K562 (cell line): Measurements from ENCODE around the gene KLK11. TPM values are rescaled to one million over a fixed set of nuclear protein-coding genes. Genes with fewer than 3 reads are reported as not detected.

ENCODE experiments used
- ATAC-seq: fragments of 200-7000 bp; cut with Tn5 transposase; 3 replicates; pipeline ENCODE4 v1.9.1; 2020; ENCODE audit warnings: moderate library complexity
- BruUV-seq: library from RNA; stranded (reverse); fragments of 400-500 nt; replicated peaks from 2 replicates; lab custom pipeline; 2021; lab: Mats Ljungman, UMichigan
- CTCF ChIA-PET: fragments of 300-600 bp; formaldehyde crosslinking; extraction: SDS; loops from one replicate; lab custom pipeline; 2021; ENCODE audit warnings: low intra/inter-chr PET ratio; lab: Yijun Ruan, JAX
- POLR2A ChIA-PET: fragments of 300-600, 350-650 bp; sonication (Branson Sonifier 250); formaldehyde crosslinking; extraction: SDS; loops from one replicate; lab custom pipeline; 2021; ENCODE audit warnings: antibody characterized with exemption, inconsistent platforms; lab: Yijun Ruan, JAX
- DNase-seq, 4 experiments: peaks; one replicate each; pipeline versions ENCODE4 v3.0.0 to v3.0.0-alpha.2; 2011 to 2018; ENCODE audit warnings: low spot score in 3 of 4, mixed read lengths in 3 of 4; ENCODE audit errors: extremely low read depth in 1 of 4
- FAIRE-seq: peaks from 2 replicates; lab custom pipeline; 2011; peaks lifted over from hg19 to GRCh38; lab: Jason Lieb, UNC
- H2AFZ ChIP-seq: 2 replicates; pipeline ENCODE4 v1.6.0; 2011; ENCODE audit warnings: low read depth, low read length, control low read depth, inconsistent platforms
- H3K27ac ChIP-seq: fragments of 200-600 bp; 3 replicates; pipeline ENCODE4 v1.8.0; 2011; ENCODE audit warnings: low read depth, mild to moderate bottlenecking, control low read depth, inconsistent platforms, low read length, moderate library complexity, mixed read lengths; ENCODE audit errors: extremely low read depth
- H3K27me3 ChIP-seq, 2 experiments: fragments of 300-600 bp in 1 of 2; 2 replicates in 1 of 2; 3 replicates in 1 of 2; pipeline versions ENCODE4 v1.6.0 to v1.8.0; 2011; ENCODE audit warnings: inconsistent platforms in 2 of 2, low read length in 2 of 2, mild to moderate bottlenecking in 1 of 2, mixed read lengths in 1 of 2, moderate library complexity in 1 of 2; ENCODE audit not compliant: control insufficient read depth in 2 of 2, insufficient read depth in 2 of 2
- H3K36me3 ChIP-seq: fragments of 300-600 bp; 3 replicates; pipeline ENCODE4 v1.8.0; 2011; ENCODE audit warnings: mild to moderate bottlenecking, low read length, inconsistent platforms; ENCODE audit not compliant: control insufficient read depth, insufficient read depth
- H3K4me1 ChIP-seq, 2 experiments: fragments of 200-600 bp in 1 of 2; replicated peaks in 1 of 2; 2 replicates in 1 of 2; 3 replicates in 1 of 2; pipeline versions ENCODE4 v1.5.1 to v1.8.0; 2011; ENCODE audit warnings: inconsistent platforms in 2 of 2, low read length in 2 of 2, mild to moderate bottlenecking in 1 of 2, mixed read lengths in 1 of 2, moderate library complexity in 1 of 2; ENCODE audit not compliant: control insufficient read depth in 2 of 2, insufficient read depth in 2 of 2
- H3K4me2 ChIP-seq: 2 replicates; pipeline ENCODE4 v1.6.1; 2011; ENCODE audit warnings: low read length, control low read depth, inconsistent platforms, mixed read lengths; ENCODE audit not compliant: insufficient read depth
- H3K4me3 ChIP-seq: fragments of 200-600 bp; sonication (generic), shearing (Covaris generic); 2 replicates; pipeline ENCODE4 v1.5.1; 2016; ENCODE audit warnings: control low read depth, inconsistent platforms
- H3K79me2 ChIP-seq: fragments of 200-600 bp; 3 replicates; pipeline ENCODE4 v1.8.0; 2011; ENCODE audit warnings: low read length, inconsistent platforms; ENCODE audit not compliant: control insufficient read depth, insufficient read depth
- H3K9ac ChIP-seq, 2 experiments: 2 replicates each; pipeline versions ENCODE4 v1.6.0 to v1.6.1; 2011; ENCODE audit warnings: low read depth in 2 of 2, low read length in 2 of 2, control low read depth in 1 of 2, inconsistent platforms in 1 of 2, mild to moderate bottlenecking in 1 of 2, mixed read lengths in 1 of 2; ENCODE audit not compliant: insufficient read depth in 1 of 2
- H3K9me1 ChIP-seq: one replicate; pipeline ENCODE4 v1.6.0; 2011; ENCODE audit warnings: inconsistent platforms, mild to moderate bottlenecking, low read length, moderate library complexity; ENCODE audit not compliant: control insufficient read depth, insufficient read depth
- H3K9me3 ChIP-seq: replicated peaks from 2 replicates; pipeline ENCODE4 v1.5.1; 2011; ENCODE audit warnings: low read depth, low read length, inconsistent platforms; ENCODE audit not compliant: control insufficient read depth, insufficient read depth
- H4K20me1 ChIP-seq: replicated peaks from 2 replicates; pipeline ENCODE4 v1.6.1; 2011; ENCODE audit warnings: low read length, inconsistent platforms, mixed read lengths; ENCODE audit not compliant: control insufficient read depth, insufficient read depth
- BHLHE40 ChIP-seq: IDR thresholded peaks from 2 replicates; pipeline ENCODE4 v1.6.1; 2011; ENCODE audit warnings: low read length, improper control_type of control experiment
- BRD4 ChIP-seq: fragments of 200-600 bp; sonication (generic); IDR thresholded peaks from 2 replicates; pipeline ENCODE4 v1.6.1; 2017; ENCODE audit warnings: inconsistent platforms
- CBX1 ChIP-seq: sonication (generic); IDR thresholded peaks from 2 replicates; pipeline ENCODE4 v1.6.1; 2016; ENCODE audit warnings: antibody characterized with exemption, low read depth, mild to moderate bottlenecking
- GABPB2 ChIP-seq: fragments of 250-450 bp; sonication (Bioruptor Pico); conservative IDR thresholded peaks from 2 replicates; pipeline ENCODE4 v1.5.1; 2021; ENCODE audit warnings: mild to moderate bottlenecking
- LARP7 ChIP-seq: fragments of 450-650 bp; IDR thresholded peaks from 2 replicates; pipeline ENCODE4 v1.6.1; 2016
- MEF2A ChIP-seq: IDR thresholded peaks from 2 replicates; pipeline ENCODE4 v1.6.1; 2011; ENCODE audit warnings: low read depth, mild to moderate bottlenecking, low read length, moderate library complexity; ENCODE audit not compliant: control insufficient read depth
- MTA2 ChIP-seq: fragments of 450-650 bp; IDR thresholded peaks from 2 replicates; pipeline ENCODE4 v1.6.1; 2016; ENCODE audit warnings: low read depth
- NEUROD1 ChIP-seq: fragments of 150-350 bp; IDR thresholded peaks from 2 replicates; pipeline ENCODE4 v1.6.1; 2014; ENCODE audit warnings: borderline replicate concordance, low read length, low read depth; ENCODE audit not compliant: partially characterized antibody
- NFYB ChIP-seq: IDR thresholded peaks from 2 replicates; pipeline ENCODE4 v1.6.1; 2011; ENCODE audit warnings: mild to moderate bottlenecking, moderate library complexity; ENCODE audit not compliant: insufficient read length; ENCODE audit errors: extremely low read depth
- ZFPM2 ChIP-seq: fragments of 250-450 bp; sonication (Bioruptor Pico); IDR thresholded peaks from 2 replicates; pipeline ENCODE4 v1.5.1; 2022; ENCODE audit warnings: mild to moderate bottlenecking
- ZNF133 ChIP-seq: fragments of 250-450 bp; sonication (Bioruptor Pico); IDR thresholded peaks from 2 replicates; pipeline ENCODE4 v1.4.0; 2020; ENCODE audit warnings: mild to moderate bottlenecking
- ZNF274 ChIP-seq: IDR thresholded peaks from 2 replicates; pipeline ENCODE4 v1.6.1; 2011; ENCODE audit warnings: low read depth, mild to moderate bottlenecking, low read length, moderate library complexity, borderline replicate concordance
- ZNF316 ChIP-seq: fragments of 450-650 bp; IDR thresholded peaks from 2 replicates; pipeline ENCODE4 v1.6.1; 2016
- ZNF354B ChIP-seq: fragments of 250-450 bp; sonication (Bioruptor Pico); IDR thresholded peaks from 2 replicates; pipeline ENCODE4 v1.4.0; 2020
- WGBS: fragments of 100-300 bp; shearing (Covaris generic); methylation state at CpG from one replicate; pipeline ENCODE4 v1.1.6; 2016; ENCODE audit warnings: low coverage, mixed read lengths; ENCODE audit not compliant: insufficient coverage; ENCODE audit errors: missing lambda C conversion rate; 5-methylcytosine and 5-hydroxymethylcytosine counted together
- in situ Hi-C: fragments of 300-500 bp; cut with MboI; formaldehyde crosslinking; loops from 4 replicates; pipeline ENCODE4 v1.15.0; 2018; ENCODE audit warnings: inconsistent platforms, mixed read lengths
- intact Hi-C: fragments of 100-400 bp; cut with micrococcal nuclease; formaldehyde crosslinking; loops from 2 replicates; pipeline ENCODE4 v1.14.2; 2022
- polyA plus RNA-seq, 8 experiments: library from polyadenylated mRNA; depleted of rRNA in 4 of 8; stranded (reverse) in 5 of 8; unstranded in 3 of 8; fragments of >200 nt; fragmentation: Nextera tagmentation in 2 of 8; fragmentation: Illumina TruSeq in 1 of 8; extraction: Ambion mirVana in 2 of 8; extraction: Trizol in 1 of 8; gene quantifications; 2 replicates each; pipeline versions ENCODE4 v1.2.1 to v1.2.3, GENCODE V29; 2011 to 2014; ENCODE audit warnings: inconsistent platforms in 1 of 8, missing spikeins in 1 of 8
- total RNA-seq, 7 experiments: library from RNA; depleted of rRNA in 6 of 7; stranded (reverse); fragments of >200 nt in 6 of 7; fragmentation: Illumina TruSeq in 2 of 7; extraction: Trizol in 2 of 7; gene quantifications; 2 replicates each; pipeline versions ENCODE4 v1.2.1 to v1.2.3, GENCODE V29; 2011 to 2021; ENCODE audit warnings: low replicate concordance in 1 of 7
- TF ChIP-seq, protein P1 (sequence below), 2 experiments: fragments of 450-650 bp in 1 of 2; IDR thresholded peaks; 2 replicates each; pipeline ENCODE4 v1.6.1; 2011 to 2017; ENCODE audit warnings: low read depth in 2 of 2, antibody characterized with exemption in 1 of 2, borderline replicate concordance in 1 of 2, low read length in 1 of 2, mild to moderate bottlenecking in 1 of 2, mixed read lengths in 1 of 2; ENCODE audit not compliant: control insufficient read depth in 1 of 2
- TF ChIP-seq, protein P2 (sequence below): fragments of 450-650 bp; IDR thresholded peaks from one replicate; pipeline ENCODE4 v1.6.1; 2018; ENCODE audit warnings: mild to moderate bottlenecking, moderate library complexity; ENCODE audit not compliant: partially characterized antibody
- TF ChIP-seq, protein P3 (sequence below): fragments of 450-650 bp; IDR thresholded peaks from 2 replicates; pipeline ENCODE4 v1.6.1; 2016

Gene KLK11
- total and polyA plus RNA-seq, 9 of the 15 experiments (the other 6 are each of a cell fraction or from before 2014, with no cell fraction given), result not detected

DNA sequence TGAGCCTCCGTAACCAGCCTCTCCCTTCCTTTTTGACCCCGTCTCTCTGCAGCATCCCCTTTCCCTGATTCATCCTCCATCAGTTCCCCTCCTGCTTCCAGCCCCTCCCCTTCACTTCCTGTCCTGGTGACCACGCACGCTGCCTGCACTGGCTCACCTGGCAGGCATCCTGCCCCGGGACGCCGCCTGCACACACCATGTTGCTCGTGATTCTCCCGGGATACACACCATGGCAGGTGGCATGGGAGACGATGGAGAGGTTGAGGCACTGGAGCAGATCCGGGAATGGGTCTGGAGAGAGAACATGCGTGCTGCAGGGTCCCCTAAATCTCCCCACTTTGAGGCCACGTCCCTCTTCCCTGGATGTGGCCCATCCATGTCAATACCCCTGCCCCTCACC lies 4.2 kb upstream of the KLK11 start (continued):
- TF ChIP-seq, protein P1, sequence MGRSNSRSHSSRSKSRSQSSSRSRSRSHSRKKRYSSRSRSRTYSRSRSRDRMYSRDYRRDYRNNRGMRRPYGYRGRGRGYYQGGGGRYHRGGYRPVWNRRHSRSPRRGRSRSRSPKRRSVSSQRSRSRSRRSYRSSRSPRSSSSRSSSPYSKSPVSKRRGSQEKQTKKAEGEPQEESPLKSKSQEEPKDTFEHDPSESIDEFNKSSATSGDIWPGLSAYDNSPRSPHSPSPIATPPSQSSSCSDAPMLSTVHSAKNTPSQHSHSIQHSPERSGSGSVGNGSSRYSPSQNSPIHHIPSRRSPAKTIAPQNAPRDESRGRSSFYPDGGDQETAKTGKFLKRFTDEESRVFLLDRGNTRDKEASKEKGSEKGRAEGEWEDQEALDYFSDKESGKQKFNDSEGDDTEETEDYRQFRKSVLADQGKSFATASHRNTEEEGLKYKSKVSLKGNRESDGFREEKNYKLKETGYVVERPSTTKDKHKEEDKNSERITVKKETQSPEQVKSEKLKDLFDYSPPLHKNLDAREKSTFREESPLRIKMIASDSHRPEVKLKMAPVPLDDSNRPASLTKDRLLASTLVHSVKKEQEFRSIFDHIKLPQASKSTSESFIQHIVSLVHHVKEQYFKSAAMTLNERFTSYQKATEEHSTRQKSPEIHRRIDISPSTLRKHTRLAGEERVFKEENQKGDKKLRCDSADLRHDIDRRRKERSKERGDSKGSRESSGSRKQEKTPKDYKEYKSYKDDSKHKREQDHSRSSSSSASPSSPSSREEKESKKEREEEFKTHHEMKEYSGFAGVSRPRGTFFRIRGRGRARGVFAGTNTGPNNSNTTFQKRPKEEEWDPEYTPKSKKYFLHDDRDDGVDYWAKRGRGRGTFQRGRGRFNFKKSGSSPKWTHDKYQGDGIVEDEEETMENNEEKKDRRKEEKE (IDR thresholded peaks at IDR 0.05; ENCODE audit: borderline replicate concordance in 1 of 2, control insufficient read depth in 1 of 2, low read depth in 2 of 2, low read length in 1 of 2), result no peak

DNA sequence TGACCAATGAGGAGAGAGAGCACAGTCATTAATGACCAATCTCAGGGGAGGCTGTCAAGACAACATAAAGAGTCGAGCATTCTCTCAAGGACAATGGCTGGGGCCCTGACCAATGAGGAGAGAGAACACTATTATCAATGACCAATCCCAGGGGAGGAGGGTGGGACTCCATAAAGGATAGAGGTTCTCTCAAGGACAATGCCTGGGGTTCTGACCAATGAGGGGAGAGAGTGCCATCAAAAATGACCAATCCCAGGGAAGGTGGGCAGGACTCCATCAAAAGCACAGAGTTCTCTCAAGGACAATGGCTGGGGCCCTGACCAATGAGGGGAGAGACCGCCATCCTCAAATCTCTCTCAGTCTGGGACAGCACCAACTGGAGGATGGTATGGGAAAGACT lies 3.3 kb upstream of the KLK11 start:
- FAIRE-seq, result peak; percentile 19
- H3K4me2 ChIP-seq, result no peak overlapping the region
- 3% methylated on average over 2 of the region's 2 CpGs for WGBS
- peaks cover 2% of the 10 kb centered on the region for H3K9me1 ChIP-seq
- peak; percentile 80 for ATAC-seq
- no peaks in the 10 kb centered on the region for H3K36me3 ChIP-seq
- H3K9me3 ChIP-seq, result no peaks in the 10 kb centered on the region
- ChIA-PET CTCF (interaction anchor here (0.6 kb wide), 1 partner anchor 360 kb away, joined by 5 read pairs; no protein-coding TSS in a partner anchor), POLR2A (no interaction called here)
- no peak overlapping the region for H3K27ac ChIP-seq
- peaks cover 13 to 61% of the 10 kb centered on the region in 2 experiments; a peak in 4 of 5 replicates for H3K27me3 ChIP-seq
- no TSS peak for BruUV-seq
- DNase-seq, result peak; percentile 18 to 68 (median 64)
- intact Hi-C loops, result no loop called here
- H3K79me2 ChIP-seq, result no peaks in the 10 kb centered on the region
- no peak overlapping the region for H3K4me3 ChIP-seq
- in situ Hi-C loops, result no loop called here
- peaks cover 0 to 14% of the 10 kb centered on the region in 2 experiments; a peak in 2 of 5 replicates for H3K4me1 ChIP-seq
- no peak overlapping the region for H2AFZ ChIP-seq
- no peak overlapping the region for H3K9ac ChIP-seq
- no peaks in the 10 kb centered on the region for H4K20me1 ChIP-seq
- TF ChIP-seq GABPB2 (CRISPR knock-in tag), result no peak
- no peak for TF ChIP-seq MTA2
- TF ChIP-seq BHLHE40, result no peak
- no peak for TF ChIP-seq BRD4
- TF ChIP-seq ZNF354B, result no peak
- TF ChIP-seq ZFPM2, result no peak
- TF ChIP-seq, protein P2, sequence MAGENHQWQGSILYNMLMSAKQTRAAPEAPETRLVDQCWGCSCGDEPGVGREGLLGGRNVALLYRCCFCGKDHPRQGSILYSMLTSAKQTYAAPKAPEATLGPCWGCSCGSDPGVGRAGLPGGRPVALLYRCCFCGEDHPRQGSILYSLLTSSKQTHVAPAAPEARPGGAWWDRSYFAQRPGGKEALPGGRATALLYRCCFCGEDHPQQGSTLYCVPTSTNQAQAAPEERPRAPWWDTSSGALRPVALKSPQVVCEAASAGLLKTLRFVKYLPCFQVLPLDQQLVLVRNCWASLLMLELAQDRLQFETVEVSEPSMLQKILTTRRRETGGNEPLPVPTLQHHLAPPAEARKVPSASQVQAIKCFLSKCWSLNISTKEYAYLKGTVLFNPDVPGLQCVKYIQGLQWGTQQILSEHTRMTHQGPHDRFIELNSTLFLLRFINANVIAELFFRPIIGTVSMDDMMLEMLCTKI, result no peak
- TF ChIP-seq MEF2A, result no peak
- peak; percentile 24 for TF ChIP-seq NEUROD1
- no peak for TF ChIP-seq ZNF133 (CRISPR knock-in tag)
- TF ChIP-seq CBX1, result no peak
- TF ChIP-seq, protein P3, sequence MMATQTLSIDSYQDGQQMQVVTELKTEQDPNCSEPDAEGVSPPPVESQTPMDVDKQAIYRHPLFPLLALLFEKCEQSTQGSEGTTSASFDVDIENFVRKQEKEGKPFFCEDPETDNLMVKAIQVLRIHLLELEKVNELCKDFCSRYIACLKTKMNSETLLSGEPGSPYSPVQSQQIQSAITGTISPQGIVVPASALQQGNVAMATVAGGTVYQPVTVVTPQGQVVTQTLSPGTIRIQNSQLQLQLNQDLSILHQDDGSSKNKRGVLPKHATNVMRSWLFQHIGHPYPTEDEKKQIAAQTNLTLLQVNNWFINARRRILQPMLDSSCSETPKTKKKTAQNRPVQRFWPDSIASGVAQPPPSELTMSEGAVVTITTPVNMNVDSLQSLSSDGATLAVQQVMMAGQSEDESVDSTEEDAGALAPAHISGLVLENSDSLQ, result peak; percentile 88
- TF ChIP-seq ZNF274, result no peak
- no peak for TF ChIP-seq ZNF316
- no peak for TF ChIP-seq LARP7
- TF ChIP-seq NFYB, result peak; percentile 82
